ENCODE results near the gene ASPG. TPM values are rescaled to one million over a fixed set of nuclear protein-coding genes. Genes with fewer than 3 reads are reported as not detected.

Gene ASPG
- total RNA-seq, 4 donors from 2014 or later = 12.2 to 78.2 (median 40.8) TPM

DNA sequence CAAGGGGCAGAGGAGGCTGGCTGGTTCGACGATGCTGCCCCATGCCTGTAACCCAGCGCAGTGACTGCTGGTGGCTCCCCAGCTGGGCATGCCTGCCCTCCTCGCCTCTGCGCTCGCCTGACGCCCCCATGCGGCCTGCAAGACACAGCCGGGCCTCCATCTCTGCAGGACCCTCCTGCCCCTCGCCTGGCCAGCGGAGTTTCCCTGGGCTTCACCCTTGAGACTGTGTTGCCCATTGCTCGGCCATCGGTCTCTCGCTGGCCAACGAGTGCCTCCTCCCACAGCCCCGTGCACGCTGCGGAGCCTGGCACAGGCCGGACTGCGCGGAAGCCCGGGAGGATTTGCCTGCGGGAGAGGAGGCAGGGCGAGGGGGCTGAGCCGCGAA is 17.6 kb downstream of the ASPG start:
- Histone ChIP-seq H3K9me3 (no peaks in the 10 kb centered on the region), H3K4me1 (peaks cover 36 to 99% (median 59%) of the 10 kb centered on the region in 3 donors), H3K4me3 (no peak overlapping the region), H3K36me3 (no peaks in the 10 kb centered on the region), H3K27me3 (peaks cover 0 to 2% (median 0%) of the 10 kb centered on the region in 4 donors), H3K27ac (no peak overlapping the region)
- intact Hi-C loops (cut with DNase I) = no loop called here
- DNase-seq = no peak
- TF ChIP-seq, protein P1, sequence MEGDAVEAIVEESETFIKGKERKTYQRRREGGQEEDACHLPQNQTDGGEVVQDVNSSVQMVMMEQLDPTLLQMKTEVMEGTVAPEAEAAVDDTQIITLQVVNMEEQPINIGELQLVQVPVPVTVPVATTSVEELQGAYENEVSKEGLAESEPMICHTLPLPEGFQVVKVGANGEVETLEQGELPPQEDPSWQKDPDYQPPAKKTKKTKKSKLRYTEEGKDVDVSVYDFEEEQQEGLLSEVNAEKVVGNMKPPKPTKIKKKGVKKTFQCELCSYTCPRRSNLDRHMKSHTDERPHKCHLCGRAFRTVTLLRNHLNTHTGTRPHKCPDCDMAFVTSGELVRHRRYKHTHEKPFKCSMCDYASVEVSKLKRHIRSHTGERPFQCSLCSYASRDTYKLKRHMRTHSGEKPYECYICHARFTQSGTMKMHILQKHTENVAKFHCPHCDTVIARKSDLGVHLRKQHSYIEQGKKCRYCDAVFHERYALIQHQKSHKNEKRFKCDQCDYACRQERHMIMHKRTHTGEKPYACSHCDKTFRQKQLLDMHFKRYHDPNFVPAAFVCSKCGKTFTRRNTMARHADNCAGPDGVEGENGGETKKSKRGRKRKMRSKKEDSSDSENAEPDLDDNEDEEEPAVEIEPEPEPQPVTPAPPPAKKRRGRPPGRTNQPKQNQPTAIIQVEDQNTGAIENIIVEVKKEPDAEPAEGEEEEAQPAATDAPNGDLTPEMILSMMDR (IDR thresholded peaks at IDR 0.05) = no peak
- no peak for TF ChIP-seq POLR2A (IDR thresholded peaks at IDR 0.05)
- WGBS, 2 donors = 80% methylated on average over 1 of the region's 26 CpGs; no CpG with 5 or more reads in 1 of the 2 donors

DNA sequence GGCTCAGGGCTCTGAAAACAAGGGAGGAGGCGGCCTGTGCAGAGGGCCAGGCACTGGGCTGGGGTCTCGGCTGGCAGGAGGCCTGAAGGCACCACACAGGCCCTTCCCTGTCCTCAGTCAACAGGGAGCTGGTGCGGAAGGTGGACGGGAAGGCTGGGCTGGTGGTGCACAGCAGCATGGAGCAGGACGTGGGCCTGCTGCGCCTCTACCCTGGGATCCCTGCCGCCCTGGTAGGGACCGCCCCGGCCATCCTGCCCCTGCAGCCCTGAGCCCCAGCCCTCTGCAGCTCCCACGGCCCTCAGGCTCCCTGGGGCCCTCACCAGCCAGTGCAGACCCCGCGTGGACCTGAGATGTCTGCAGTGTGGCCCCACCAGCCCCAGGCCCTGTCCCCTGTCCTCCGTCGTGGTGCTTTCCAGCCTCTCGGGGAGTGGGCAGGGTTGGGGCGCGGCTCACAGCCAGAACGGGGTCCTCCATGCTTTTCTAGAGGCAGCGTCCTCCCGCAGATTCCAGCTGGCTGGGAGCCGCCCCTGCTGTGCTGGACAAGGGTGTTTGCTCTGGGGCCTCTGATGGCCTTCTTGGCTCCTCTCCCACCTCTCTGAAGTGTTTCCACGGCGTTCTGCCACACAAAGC is 18.1 kb downstream of the ASPG start:
- TF ChIP-seq, protein P1 (IDR thresholded peaks at IDR 0.05) = no peak
- no peak for TF ChIP-seq POLR2A (IDR thresholded peaks at IDR 0.05)
- Histone ChIP-seq H3K4me1 (peaks cover 36 to 99% (median 62%) of the 10 kb centered on the region in 3 donors), H3K9me3 (no peaks in the 10 kb centered on the region), H3K27ac (peak overlapping the region in 1 of 4 donors; percentile 83), H3K27me3 (peaks cover 0 to 2% (median 0%) of the 10 kb centered on the region in 4 donors), H3K36me3 (no peaks in the 10 kb centered on the region), H3K4me3 (no peak overlapping the region)
- intact Hi-C loops (cut with DNase I) = no loop called here
- WGBS, 2 donors = 50 to 79% methylated on average over 4 to 6 of the region's 23 CpGs
- no peak for DNase-seq

DNA sequence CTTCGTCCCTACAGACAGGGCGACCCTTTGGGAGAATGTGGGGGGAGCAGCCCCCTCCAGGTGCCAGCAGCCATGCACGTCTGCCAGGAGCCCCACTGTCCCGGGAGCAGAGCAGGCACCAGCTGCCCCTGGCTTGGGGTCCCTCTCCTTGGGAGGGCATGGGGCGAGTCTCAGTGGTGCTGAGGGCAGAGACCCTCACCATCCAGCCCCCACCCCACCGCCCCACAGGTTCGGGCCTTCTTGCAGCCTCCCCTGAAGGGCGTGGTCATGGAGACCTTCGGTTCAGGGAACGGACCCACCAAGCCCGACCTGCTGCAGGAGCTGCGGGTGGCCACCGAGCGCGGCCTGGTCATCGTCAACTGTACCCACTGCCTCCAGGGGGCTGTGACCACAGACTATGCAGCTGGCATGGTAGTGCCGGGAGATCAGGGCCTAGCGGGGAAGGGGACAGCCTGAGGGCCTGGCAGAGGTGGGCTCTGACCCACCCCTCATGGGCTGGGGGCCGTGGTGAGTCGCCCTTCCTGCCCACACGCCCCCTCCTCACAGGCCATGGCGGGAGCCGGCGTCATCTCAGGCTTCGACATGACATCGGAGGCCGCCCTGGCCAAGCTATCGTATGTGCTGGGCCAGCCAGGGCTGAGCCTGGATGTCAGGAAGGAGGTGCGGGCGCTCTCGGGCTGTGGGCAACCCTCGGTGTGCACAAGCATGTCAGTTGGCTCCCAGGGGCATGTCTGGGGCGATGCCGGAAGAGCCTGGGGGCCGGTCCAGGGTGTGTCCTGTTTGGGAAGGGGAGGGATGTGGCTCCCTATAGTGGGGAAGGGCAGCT is 18.8 kb downstream of the ASPG start:
- no peak overlapping the region for H3K4me3 ChIP-seq
- intact Hi-C loops (cut with DNase I) = no loop called here
- H3K27ac ChIP-seq = peak overlapping the region; percentile 72 to 93 (median 85)
- peaks cover 34 to 99% (median 58%) of the 10 kb centered on the region in 3 donors for H3K4me1 ChIP-seq
- H3K27me3 ChIP-seq = peaks cover 0 to 2% (median 0%) of the 10 kb centered on the region in 4 donors
- H3K36me3 ChIP-seq = no peaks in the 10 kb centered on the region
- TF ChIP-seq, protein P1 (IDR thresholded peaks at IDR 0.05) = no peak
- TF ChIP-seq POLR2A (IDR thresholded peaks at IDR 0.05) = no peak
- whole genome bisulfite sequencing, 2 donors = 46% methylated on average over 12 of the region's 35 CpGs; no CpG with 5 or more reads in 1 of the 2 donors
- no peak for DNase-seq
- H3K9me3 ChIP-seq = no peaks in the 10 kb centered on the region

DNA sequence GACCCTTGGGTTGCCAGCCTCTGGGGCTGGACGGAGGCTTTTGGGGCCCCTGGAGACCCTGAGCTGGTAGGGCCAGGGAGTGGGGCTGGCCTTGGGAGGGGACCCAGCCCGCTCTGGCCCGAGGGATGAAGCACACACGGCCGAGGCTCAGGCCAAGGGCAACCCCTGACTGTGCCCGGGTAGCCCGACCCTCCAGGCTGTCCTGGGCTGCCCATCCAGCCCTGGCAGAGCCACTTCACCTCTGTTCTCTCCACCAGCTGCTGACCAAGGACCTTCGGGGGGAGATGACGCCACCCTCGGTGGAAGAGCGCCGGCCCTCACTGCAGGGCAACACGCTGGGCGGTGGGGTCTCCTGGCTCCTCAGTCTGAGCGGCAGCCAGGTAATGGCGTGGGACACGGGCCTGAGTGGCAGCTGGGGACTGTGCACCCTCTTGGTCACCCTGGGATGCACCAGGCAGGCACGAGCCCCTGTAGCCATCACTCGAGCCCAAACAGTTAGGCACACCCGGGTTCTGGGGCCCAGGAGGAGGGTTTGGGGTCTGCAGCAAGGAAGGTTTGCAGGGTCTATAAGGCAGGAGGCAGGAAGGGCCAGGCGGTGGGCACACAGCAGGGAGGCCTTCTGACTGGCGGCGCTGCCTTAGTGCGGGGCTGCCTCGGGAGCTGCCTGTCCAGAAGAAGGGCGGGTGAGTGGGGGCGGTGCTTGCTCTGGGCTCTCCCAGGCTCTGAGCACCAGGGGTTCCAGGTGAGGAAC is 19.7 kb downstream of the ASPG start:
- DNase-seq = no peak
- peak overlapping the region in 2 of 4 donors; percentile 1 to 3 for H3K4me3 ChIP-seq
- H3K4me1 ChIP-seq = peaks cover 33 to 99% (median 49%) of the 10 kb centered on the region in 3 donors
- no peaks in the 10 kb centered on the region for H3K36me3 ChIP-seq
- no peaks in the 10 kb centered on the region for H3K9me3 ChIP-seq
- WGBS, 2 donors = 27 to 97% methylated on average over 3 to 6 of the region's 27 CpGs
- intact Hi-C loops (cut with DNase I) = no loop called here
- peak overlapping the region; percentile 72 to 93 (median 85) for H3K27ac ChIP-seq
- H3K27me3 ChIP-seq = peaks cover 0 to 4% (median 0%) of the 10 kb centered on the region in 4 donors
- no peak for TF ChIP-seq POLR2A (IDR thresholded peaks at IDR 0.05)
- TF ChIP-seq, protein P1 (IDR thresholded peaks at IDR 0.05) = no peak

Data from esophagus squamous epithelium (tissue), 5 donors.